Measurements from ENCODE around the gene CDK6. TPM values are rescaled to one million over a fixed set of nuclear protein-coding genes. Genes with fewer than 3 reads are reported as not detected.

CDK6 gene
- total and polyA plus RNA-seq, 2 of the 8 experiments (the other 6 are each of a cell fraction or from before 2014, with no cell fraction given), result 5.9 to 18.9 TPM

GRCh38 chr7:92768501-92769393 lies 67.6 kb downstream of the CDK6 start:
- Histone ChIP-seq H3K4me3 (ENCODE audit: extremely low read depth in 1 of 4, insufficient read depth in 2 of 4, low read depth in 3 of 4, low read length in 4 of 4) (peak overlapping the region in 1 of 4 experiments; percentile 10; a peak in 1 of 8 replicates), H3K79me1 (ENCODE audit: low read depth, low read length) (no peaks in the 10 kb centered on the region; the same call in 1 of the 2 replicates), H3K27ac (ENCODE audit: low read depth, low read length) (peak overlapping the region; percentile 29; the same call in 1 of the 2 replicates), H4K8ac (ENCODE audit: extremely low read depth, insufficient read depth, low read length) (no peak overlapping the region), H3K79me2 (ENCODE audit: control insufficient read depth in 1 of 2, insufficient read depth in 2 of 2, low read length in 2 of 2) (no peaks in the 10 kb centered on the region), H3K14ac (ENCODE audit: insufficient read length) (no peak overlapping the region), H3K36me3 (ENCODE audit: control insufficient read depth in 2 of 4, insufficient read depth in 4 of 4, low read length in 3 of 4) (no peaks in the 10 kb centered on the region), H3K18ac (ENCODE audit: extremely low read depth, low read length) (no peak overlapping the region; the same call in 1 of the 2 replicates), H3K4ac (replicated peaks; ENCODE audit: insufficient read length, low read depth, low read length) (no peak overlapping the region), H2AK5ac (ENCODE audit: low read depth, low read length) (no peak overlapping the region), H4K91ac (replicated peaks; ENCODE audit: insufficient read length, low read length) (peak overlapping the region; percentile 6), H3K27me3 (replicated peaks in 1 of 4; ENCODE audit: control insufficient read depth in 3 of 4, extremely low read depth in 1 of 4, insufficient read depth in 3 of 4, low read length in 3 of 4) (no peaks in the 10 kb centered on the region), H4K5ac (ENCODE audit: insufficient read length, low read depth, low read length) (peak overlapping the region; percentile 88), H2BK5ac (ENCODE audit: low read depth, low read length) (peak overlapping the region; percentile 26; the same call in 1 of the 2 replicates), H2BK20ac (ENCODE audit: low read length) (no peak overlapping the region), H3K23ac (ENCODE audit: insufficient read length) (no peak overlapping the region), H3K56ac (replicated peaks; ENCODE audit: insufficient read length, low read depth, low read length) (no peak overlapping the region), H4K20me1 (replicated peaks in 1 of 2; ENCODE audit: control insufficient read depth in 1 of 2, insufficient read depth in 2 of 2, low read length in 2 of 2) (no peaks in the 10 kb centered on the region), H2BK15ac (ENCODE audit: low read length) (no peak overlapping the region), H3K4me2 (ENCODE audit: insufficient read depth in 1 of 2, low read depth in 2 of 2, low read length in 2 of 2) (peak overlapping the region; percentile 3 to 26; a peak in 2 of 4 replicates), H2BK120ac (replicated peaks; ENCODE audit: low read depth, low read length) (peak overlapping the region; percentile 74), H2AFZ (ENCODE audit: low read length) (no peak overlapping the region), H2BK12ac (ENCODE audit: low read depth, low read length) (peak overlapping the region; percentile 61; the same call in 1 of the 2 replicates), H3K4me1 (replicated peaks in 1 of 4; ENCODE audit: control insufficient read depth in 3 of 4, insufficient read depth in 4 of 4, low read length in 3 of 4) (peaks cover 0 to 35% (median 20%) of the 10 kb centered on the region in 4 experiments; a peak in 4 of 7 replicates), H3K9me3 (ENCODE audit: insufficient read depth in 2 of 2, low read depth in 1 of 2, low read length in 1 of 2) (no peaks in the 10 kb centered on the region), H3K9ac (replicated peaks in 1 of 4; ENCODE audit: extremely low read depth in 1 of 4, low read depth in 3 of 4, low read length in 3 of 4) (no peak overlapping the region), H3K23me2 (ENCODE audit: low read depth, low read length) (no peaks in the 10 kb centered on the region; the same call in 1 of the 2 replicates)
- DNase-seq (ENCODE audit: low read depth in 1 of 2, low spot score in 2 of 2) (no peak), FAIRE-seq (peak; percentile 50)
- 8% methylated on average over 5 of the region's 5 CpGs; no CpG with 5 or more reads in 1 of the 2 experiments for WGBS, 2 experiments (ENCODE audit: extremely low coverage in 1 of 2, insufficient coverage in 1 of 2, insufficient read length in 1 of 2, insufficient replicate concordance in 2 of 2, low coverage in 1 of 2, low lambda C conversion rate in 2 of 2, missing lambda C conversion rate in 1 of 2)
- ChIA-PET POLR2A (ENCODE audit: partially characterized antibody) (no interaction called here), CTCF (ENCODE audit: partially characterized antibody) (interaction anchor here (0.5 to 1.2 kb wide), 4 partner anchors 17 to 78 kb away, joined by 3 read pairs; no protein-coding TSS in a partner anchor)
- no peak for TF ChIP-seq POLR2AphosphoS5 (IDR thresholded peaks at IDR 0.05; ENCODE audit: low read depth, low read length)
- peak; percentile 87 for TF ChIP-seq CEBPB (IDR thresholded peaks at IDR 0.05; ENCODE audit: low read depth, low read length)
- TF ChIP-seq YY1 (IDR thresholded peaks at IDR 0.05; ENCODE audit: low read depth, low read length), result peak; percentile 49; the same call in 1 of the 2 replicates

Data from H1 (cell line).